ENCODE data around the gene PLD2. TPM values are rescaled to one million over a fixed set of nuclear protein-coding genes. Genes with fewer than 3 reads are reported as not detected.

Gene PLD2
- polyA plus RNA-seq, 3 donors = 3.5 to 122 (median 4.0) TPM

- Histone ChIP-seq H3K79me2 (ENCODE audit: insufficient read depth, low read length) (no peaks in the 10 kb centered on the region), H3K4me3 (replicated peaks in 1 of 3; ENCODE audit: low read depth in 2 of 3, low read length in 3 of 3) (no peak overlapping the region), H3K4me2 (replicated peaks; ENCODE audit: extremely low read depth, low read length, poor library complexity, severe bottlenecking) (no peak overlapping the region), H2AFZ (ENCODE audit: insufficient read depth, low read depth, low read length, poor library complexity, severe bottlenecking) (no peak overlapping the region), H3K27me3 (ENCODE audit: control insufficient read depth in 2 of 2, insufficient read depth in 2 of 2, low read length in 2 of 2) (peaks cover 21 to 46% of the 10 kb centered on the region in 2 donors), H3K36me3 (replicated peaks in 1 of 2; ENCODE audit: control insufficient read depth in 1 of 2, insufficient read depth in 2 of 2, low read length in 2 of 2) (no peaks in the 10 kb centered on the region), H3K27ac (ENCODE audit: low read depth in 1 of 2, low read length in 2 of 2) (no peak overlapping the region), H3K9ac (ENCODE audit: insufficient read depth, low read length, poor library complexity, severe bottlenecking) (no peak overlapping the region), H3K4me1 (ENCODE audit: control insufficient read depth in 1 of 2, insufficient read depth in 2 of 2, low read length in 2 of 2) (peaks cover 4 to 5% of the 10 kb centered on the region in 2 donors), H3K9me3 (replicated peaks in 1 of 2; ENCODE audit: control insufficient read depth in 1 of 2, insufficient read depth in 1 of 2, low read length in 2 of 2) (peaks cover 2 to 4% of the 10 kb centered on the region in 2 donors), H4K20me1 (ENCODE audit: insufficient read depth, low read length) (no peaks in the 10 kb centered on the region)
- peaks cover 51 to 72% (median 68%) of the 10 kb centered on the region in 3 donors for H3K27me3 Mint-ChIP-seq (ENCODE audit: low read depth in 3 of 3)
- H3K4me3 Mint-ChIP-seq = peak overlapping the region in 1 of 2 donors; percentile 36
- H3K36me3 Mint-ChIP-seq = peaks cover 0 to 8% of the 10 kb centered on the region in 2 donors
- H3K4me1 Mint-ChIP-seq = peaks cover 10% of the 10 kb centered on the region
- intact Hi-C loops (cut with micrococcal nuclease) = no loop called here
- no peak overlapping the region for H3K27ac Mint-ChIP-seq
- WGBS (ENCODE audit: insufficient coverage) = 93% methylated on average over 10 of the region's 11 CpGs
- no peak for DNase-seq
- H3K9me3 Mint-ChIP-seq = peaks cover 2 to 13% (median 3%) of the 10 kb centered on the region in 7 donors
- TF ChIP-seq CTCF (IDR thresholded peaks at IDR 0.05) = no peak
These were observed 26.5 kb upstream of the PLD2 start for GRCh38 chr17:4780325-4780955.

GRCh38 chr17:4782652-4783051 is 24.3 kb upstream of the PLD2 start:
- H4K20me1 ChIP-seq (ENCODE audit: insufficient read depth, low read length) = no peaks in the 10 kb centered on the region
- no peak overlapping the region for H2AFZ ChIP-seq (ENCODE audit: insufficient read depth, low read depth, low read length, poor library complexity, severe bottlenecking)
- no peak overlapping the region for H3K4me2 ChIP-seq (replicated peaks; ENCODE audit: extremely low read depth, low read length, poor library complexity, severe bottlenecking)
- Mint-ChIP-seq H3K9me3 (peaks cover 3 to 32% (median 7%) of the 10 kb centered on the region in 7 donors), H3K4me3 (peak overlapping the region in 1 of 2 donors; percentile 81), H3K4me1 (peaks cover 30% of the 10 kb centered on the region), H3K27ac (no peak overlapping the region), H3K36me3 (peaks cover 3 to 13% of the 10 kb centered on the region in 2 donors), H3K27me3 (ENCODE audit: low read depth in 3 of 3) (peaks cover 71 to 87% (median 81%) of the 10 kb centered on the region in 3 donors)
- no peaks in the 10 kb centered on the region for H3K79me2 ChIP-seq (ENCODE audit: insufficient read depth, low read length)
- no peak overlapping the region for H3K27ac ChIP-seq (ENCODE audit: low read depth in 1 of 2, low read length in 2 of 2)
- no peak overlapping the region for H3K9ac ChIP-seq (ENCODE audit: insufficient read depth, low read length, poor library complexity, severe bottlenecking)
- intact Hi-C loops (cut with micrococcal nuclease) = no loop called here
- 31% methylated on average over 19 of the region's 28 CpGs for WGBS (ENCODE audit: insufficient coverage)
- peaks cover 37 to 68% of the 10 kb centered on the region in 2 donors for H3K27me3 ChIP-seq (ENCODE audit: control insufficient read depth in 2 of 2, insufficient read depth in 2 of 2, low read length in 2 of 2)
- no peaks in the 10 kb centered on the region for H3K36me3 ChIP-seq (replicated peaks in 1 of 2; ENCODE audit: control insufficient read depth in 1 of 2, insufficient read depth in 2 of 2, low read length in 2 of 2)
- peak in 2 of 3 donors; percentile 54 to 55 for DNase-seq
- H3K9me3 ChIP-seq (replicated peaks in 1 of 2; ENCODE audit: control insufficient read depth in 1 of 2, insufficient read depth in 1 of 2, low read length in 2 of 2) = peaks cover 2 to 11% of the 10 kb centered on the region in 2 donors
- no peak overlapping the region for H3K4me3 ChIP-seq (replicated peaks in 1 of 3; ENCODE audit: low read depth in 2 of 3, low read length in 3 of 3)
- peak; percentile 26 for TF ChIP-seq CTCF (IDR thresholded peaks at IDR 0.05)
- H3K4me1 ChIP-seq (ENCODE audit: control insufficient read depth in 1 of 2, insufficient read depth in 2 of 2, low read length in 2 of 2) = peaks cover 22% of the 10 kb centered on the region in 2 donors
